NCI-H345 treated with DMSO at 0.1 percent for 48 hours (cell line): ENCODE measurements around the gene GNAS-AS1.

Experiments
- DNase-seq: peaks from one replicate; lab custom pipeline; 2025; ENCODE audit not compliant: unreplicated experiment; lab: John Stamatoyannopoulos, UW

GNAS-AS1 gene

DNA sequence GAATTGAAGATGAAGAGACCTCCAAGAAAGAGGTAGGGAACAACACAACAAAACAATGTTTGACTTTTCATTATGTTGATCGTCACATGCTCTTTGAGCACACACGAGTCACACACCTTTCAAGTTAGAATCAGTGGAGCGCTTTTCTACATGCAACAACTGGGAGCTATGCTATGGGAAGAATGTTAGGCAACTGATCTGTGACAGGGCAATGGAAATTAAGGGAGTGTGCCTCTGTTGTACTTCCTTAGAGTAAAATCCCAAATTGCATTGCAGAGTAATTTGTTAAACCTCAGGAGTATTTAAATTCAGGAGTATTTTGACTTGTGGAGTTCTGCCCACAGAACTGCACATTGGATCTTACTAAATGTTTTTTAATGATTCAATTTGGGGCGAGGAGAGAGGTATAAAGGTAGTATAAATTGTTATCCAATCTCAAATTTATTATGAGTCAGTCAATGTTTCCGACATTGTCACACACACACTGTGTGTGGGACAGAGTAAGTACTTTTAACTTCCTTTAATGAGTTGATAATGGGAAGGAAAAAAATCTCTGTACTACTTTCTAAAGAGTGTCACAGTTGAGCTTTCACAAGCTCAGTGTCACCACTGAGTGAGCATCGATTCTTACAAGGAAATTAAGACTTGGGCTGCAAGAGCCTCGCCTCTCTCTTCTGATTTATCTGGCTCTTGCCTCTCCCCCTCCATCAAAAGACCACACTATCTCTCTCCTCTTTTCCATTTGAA is 12.5 kb upstream of the GNAS-AS1 start:
- no peak for DNase-seq

DNA sequence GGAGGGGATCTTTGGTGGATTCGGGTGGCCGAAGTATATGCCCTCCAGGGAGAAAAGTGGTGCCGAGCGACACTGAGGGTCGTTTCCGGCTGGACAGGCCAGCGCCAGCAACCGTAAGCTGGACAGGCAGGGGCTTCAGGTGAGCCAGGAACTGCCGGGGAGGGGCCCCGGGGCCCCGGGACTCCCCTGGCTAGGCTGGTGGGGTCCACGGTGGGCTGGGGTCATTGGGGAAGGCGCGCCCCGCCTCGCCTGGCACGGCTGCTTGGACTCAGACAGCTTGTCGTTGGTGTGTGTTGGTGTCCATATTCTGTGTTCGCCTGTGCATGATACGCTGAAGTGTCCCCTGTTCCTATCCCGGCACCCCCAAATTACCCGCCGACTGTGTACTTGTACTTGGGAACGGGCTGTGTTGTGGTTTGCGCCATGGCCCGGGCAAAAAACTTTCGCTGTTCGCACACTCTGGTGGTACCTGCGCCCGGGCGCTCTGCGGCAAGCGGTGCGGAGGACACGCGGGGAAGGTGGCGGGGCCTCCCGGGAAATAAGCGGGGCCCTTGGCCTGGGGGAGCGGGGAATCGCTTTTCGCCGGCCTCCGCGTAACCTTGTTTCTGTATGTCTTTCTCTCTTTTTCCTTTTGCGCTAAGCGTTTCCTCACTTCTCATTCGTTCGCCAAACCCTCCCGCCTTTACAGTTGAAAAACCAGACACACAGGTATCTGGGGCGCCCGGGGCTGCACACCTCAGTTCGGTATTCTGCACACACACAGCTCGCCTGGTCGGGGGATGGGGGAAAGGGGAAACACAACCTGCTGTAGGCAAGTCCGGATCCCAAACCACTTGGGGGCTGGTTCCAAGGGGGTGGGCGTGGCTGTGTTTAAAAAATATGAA is 5.0 kb upstream of the GNAS-AS1 start:
- no peak for DNase-seq

DNA sequence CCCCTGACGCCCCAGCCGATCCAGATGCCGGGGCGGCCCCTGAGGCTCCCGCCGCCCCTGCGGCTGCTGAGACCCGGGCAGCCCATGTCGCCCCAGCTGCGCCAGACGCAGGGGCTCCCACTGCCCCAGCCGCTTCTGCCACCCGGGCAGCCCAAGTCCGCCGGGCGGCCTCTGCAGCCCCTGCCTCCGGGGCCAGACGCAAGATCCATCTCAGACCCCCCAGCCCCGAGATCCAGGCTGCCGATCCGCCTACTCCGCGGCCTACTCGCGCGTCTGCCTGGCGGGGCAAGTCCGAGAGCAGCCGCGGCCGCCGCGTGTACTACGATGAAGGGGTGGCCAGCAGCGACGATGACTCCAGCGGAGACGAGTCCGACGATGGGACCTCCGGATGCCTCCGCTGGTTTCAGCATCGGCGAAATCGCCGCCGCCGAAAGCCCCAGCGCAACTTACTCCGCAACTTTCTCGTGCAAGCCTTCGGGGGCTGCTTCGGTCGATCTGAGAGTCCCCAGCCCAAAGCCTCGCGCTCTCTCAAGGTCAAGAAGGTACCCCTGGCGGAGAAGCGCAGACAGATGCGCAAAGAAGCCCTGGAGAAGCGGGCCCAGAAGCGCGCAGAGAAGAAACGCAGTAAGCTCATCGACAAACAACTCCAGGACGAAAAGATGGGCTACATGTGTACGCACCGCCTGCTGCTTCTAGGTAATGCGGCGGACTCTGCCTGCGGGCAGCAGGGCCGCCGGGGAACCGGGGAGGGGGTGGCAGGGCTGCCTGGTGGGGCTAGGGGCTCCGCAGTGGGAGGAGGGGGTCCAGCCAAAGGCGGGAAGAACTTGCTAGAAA is 4.2 kb upstream of the GNAS-AS1 start:
- no peak for DNase-seq

DNA sequence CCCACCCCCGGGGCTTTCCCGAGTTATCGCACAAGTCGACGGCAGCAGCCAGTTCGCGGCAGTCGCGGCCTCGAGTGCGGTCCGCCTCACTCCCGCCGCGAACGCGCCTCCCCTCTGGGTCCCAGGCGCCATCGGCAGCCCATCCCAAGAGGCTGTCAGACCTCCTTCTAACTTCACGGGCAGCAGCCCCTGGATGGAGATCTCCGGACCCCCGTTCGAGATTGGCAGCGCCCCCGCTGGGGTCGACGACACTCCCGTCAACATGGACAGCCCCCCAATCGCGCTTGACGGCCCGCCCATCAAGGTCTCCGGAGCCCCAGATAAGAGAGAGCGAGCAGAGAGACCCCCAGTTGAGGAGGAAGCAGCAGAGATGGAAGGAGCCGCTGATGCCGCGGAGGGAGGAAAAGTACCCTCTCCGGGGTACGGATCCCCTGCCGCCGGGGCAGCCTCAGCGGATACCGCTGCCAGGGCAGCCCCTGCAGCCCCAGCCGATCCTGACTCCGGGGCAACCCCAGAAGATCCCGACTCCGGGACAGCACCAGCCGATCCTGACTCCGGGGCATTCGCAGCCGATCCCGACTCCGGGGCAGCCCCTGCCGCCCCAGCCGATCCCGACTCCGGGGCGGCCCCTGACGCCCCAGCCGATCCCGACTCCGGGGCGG is 3.4 kb upstream of the GNAS-AS1 start:
- DNase-seq: no peak

DNA sequence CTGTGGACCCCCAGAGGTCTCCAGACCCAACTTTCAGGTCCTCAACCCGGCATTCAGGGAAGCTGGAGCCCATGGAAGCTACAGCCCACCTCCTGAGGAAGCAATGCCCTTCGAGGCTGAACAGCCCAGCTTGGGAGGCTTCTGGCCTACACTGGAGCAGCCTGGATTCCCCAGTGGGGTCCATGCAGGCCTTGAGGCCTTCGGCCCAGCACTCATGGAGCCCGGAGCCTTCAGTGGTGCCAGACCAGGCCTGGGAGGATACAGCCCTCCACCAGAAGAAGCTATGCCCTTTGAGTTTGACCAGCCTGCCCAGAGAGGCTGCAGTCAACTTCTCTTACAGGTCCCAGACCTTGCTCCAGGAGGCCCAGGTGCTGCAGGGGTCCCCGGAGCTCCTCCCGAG is 2.8 kb upstream of the GNAS-AS1 start:
- DNase-seq: no peak

DNA sequence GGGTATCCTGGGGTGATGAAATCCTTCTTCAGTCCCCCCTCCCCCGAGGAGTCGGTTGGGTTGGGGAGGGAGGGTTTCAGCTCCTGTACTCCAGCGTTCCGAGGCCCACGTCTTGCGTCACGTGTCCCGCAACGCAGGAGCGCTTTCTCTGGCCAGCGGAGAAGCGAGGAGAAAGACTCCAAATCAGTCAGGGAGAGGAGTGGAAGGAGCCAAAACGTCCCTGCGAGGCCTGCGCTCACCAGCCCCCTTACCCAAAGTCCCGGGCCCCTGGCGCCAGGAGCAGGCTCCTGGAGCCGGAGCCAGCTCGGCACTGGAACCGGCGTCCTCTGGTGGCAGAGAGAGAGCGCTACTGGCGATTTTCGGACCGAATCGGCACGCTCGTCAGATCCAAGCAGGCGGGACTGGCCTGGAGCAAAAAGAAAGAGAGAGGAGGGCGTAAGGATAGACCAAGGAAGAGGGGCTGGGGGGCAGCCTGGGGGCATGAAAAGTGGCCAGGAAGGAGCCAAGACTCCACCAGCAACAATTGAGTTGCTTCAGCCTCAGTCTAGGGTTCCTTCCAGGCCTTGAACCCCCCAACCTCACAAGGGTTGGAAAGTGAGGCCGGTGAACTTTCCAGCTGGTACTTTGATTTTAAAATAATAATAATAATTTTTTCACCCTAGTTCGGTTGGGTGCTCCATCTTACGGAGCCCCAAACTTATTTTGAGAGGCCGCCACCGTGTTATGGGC is 2.0 kb upstream of the GNAS-AS1 start, which contains the start of gene GNAS:
Gene GNAS (plus strand): TSS at position 174 of the 729 bp plus-strand sequence.
- DNase-seq: no peak

DNA sequence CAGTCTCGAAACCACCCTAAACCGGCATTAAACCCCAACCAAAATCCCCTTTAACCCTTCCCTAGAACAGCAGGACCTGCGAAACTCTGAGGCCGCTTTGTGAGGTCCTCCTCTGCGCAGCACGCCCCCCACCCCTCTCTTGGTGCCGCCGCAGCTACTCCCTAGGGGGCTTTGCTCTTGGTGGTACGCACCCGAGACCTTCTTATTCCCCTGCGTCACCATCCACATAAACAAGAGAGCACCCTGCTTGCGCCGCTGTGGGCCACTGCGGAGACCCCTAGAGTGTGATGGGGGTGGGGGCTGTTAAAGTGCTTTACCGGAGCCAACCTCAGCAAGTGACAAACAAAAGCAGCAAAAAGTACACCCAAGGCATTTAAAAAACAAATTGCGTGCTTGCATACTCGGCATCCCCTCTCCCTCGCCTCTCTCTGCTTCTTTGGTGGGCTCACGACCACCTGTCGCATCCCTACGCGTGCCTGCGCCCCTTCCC is 1.3 kb upstream of the GNAS-AS1 start:
- DNase-seq: no peak

DNA sequence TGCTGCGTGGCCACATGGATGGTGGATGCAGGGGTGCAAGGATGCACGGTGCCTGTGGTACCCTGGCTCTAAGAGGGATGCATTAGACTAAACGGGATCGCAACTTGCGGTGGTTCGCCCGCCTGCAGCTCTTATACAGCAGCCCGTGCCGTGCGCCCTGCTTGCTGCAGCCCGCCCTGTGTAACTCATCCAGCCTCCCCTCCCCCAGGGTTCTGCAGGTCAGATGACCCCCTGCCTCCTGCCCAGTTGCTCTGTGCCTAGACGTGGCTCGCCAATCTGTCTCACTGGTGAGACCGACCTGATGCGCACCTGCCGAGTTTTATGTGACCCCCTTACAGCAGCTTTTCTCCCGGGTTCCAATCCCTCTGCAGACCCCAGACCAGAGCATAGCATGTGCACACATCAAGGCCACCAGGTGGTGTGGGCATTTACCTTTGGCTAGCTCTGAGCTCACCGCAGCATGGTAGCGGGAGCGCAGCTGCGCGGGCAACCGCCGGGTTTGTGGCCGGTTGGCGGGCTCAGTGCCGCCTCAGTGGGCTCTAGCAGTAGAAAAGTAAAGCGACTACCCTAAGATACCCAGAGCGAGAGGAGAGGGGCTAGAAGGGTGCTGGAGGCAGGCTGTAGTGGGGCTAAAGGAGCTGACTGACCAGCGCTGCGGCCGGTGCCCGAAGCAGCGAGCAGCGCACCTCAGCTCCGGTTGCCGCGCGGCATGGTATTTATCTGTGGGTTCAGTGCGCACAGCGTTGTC is 693 bp upstream of the GNAS-AS1 start:
- no peak for DNase-seq

DNA sequence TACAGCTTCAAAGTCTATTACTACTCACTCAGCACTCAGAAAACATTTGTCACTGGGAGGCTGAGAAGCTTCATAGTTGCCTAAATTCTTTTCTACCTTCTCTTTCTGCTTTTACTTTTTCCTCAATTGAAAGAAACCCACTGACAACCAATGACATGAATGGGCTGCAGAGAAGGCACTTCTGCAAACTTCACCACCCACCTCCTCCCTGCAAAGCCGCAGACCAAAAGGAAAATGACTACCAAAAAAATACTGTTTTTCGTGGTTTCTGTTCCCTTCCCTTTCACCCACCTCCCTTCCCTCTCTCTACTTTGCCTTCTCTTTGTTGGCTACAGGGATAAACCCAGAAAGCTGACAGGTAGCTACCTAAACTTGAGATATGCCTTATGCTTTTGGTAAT is 3.2 kb downstream of the GNAS-AS1 start:
- no peak for DNase-seq

DNA sequence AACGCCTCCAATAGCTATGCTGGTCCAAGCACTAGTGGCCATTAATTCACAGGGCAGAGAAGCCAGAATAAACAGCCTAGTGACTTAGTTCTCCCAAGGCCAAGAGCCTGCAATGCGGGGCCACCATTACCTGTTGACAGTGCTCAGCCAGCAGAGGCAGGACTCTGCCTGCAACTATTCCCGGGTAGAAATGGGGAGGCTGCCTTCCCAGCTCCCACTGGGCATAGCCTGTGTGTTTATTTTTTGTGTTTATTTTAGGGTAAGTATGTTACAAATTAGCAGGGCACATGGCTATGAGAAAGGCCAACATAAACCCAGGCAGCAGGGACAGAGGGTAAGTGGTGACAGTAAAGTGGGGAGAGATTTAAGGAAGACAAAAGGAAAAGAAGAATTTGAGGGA is 5.0 kb downstream of the GNAS-AS1 start:
- DNase-seq: no peak

DNA sequence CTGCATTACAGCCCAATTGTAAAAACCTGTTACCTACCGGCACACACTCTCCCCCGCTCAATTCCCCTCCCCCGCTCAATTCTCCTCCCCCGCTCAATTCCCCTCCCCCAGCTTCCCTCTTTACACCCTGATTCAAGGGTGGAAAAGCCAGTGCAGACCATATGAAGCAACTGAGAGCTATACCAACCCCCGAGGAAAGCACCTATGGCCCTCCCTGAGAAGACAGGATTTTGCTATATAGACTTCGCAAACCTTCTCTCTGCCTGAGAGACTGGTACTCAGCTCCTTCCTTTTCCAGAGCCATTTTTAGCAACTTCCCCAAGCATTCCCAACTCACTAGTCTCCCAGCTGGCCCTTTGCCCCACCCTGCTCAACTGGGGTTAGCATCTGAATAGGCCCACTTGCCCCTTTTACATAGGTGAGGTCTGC is 7.6 kb downstream of the GNAS-AS1 start:
- no peak for DNase-seq

DNA sequence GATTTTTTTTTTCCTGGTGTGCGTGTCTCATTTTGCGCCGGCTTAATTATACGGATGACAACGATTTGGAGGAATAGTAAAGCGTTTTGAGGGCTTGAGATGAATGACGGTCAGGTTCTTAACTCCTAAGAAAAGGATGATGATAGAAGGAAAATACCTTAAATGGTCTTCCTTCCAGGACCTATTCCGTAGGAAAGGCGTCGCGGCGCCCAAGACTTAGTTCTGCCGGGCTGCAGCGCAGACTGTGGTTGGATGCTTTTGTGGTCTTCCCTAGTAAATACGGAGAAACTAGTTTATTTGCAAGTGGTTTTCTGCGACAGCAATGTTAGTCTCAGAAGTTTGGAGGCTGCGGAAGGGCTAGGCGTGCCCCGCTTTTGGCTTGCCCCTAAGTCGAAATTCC is 8.4 kb downstream of the GNAS-AS1 start:
- DNase-seq: no peak

DNA sequence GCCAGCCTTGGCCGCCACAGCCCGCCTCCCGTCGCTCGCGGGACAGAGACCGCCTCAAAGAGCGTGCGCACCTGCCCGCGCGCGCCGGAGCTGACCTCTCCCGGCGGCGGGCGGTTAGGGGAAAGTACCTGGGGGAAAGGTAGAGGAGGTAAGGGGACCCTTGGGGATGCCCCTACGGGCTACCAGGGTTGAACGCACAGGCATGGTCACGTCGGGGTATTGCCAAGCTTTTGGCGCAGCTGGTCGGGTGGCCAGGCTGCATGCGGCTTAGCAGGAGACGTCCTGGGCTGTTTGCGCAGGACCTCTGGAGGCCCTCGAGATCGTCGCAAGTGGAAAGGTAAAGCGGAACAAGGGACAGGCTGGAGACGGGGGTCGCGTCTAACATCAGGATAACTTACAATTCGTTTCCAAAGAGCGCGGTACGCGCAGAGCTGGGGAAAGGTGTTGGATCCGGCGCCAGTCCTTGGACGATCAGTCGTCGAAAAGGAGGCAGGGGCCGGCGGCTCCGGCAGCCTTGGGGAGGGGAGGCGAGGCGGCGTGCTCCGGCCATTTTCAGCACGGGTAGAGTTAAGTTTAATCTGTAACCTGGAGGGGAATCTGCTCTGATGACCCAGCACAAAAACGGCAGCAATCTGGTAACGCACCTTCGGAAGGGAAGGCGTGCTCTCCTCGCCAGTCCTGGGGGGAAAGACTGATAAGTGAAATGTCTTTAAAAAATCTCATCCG is 9.0 kb downstream of the GNAS-AS1 start:
- no peak for DNase-seq

DNA sequence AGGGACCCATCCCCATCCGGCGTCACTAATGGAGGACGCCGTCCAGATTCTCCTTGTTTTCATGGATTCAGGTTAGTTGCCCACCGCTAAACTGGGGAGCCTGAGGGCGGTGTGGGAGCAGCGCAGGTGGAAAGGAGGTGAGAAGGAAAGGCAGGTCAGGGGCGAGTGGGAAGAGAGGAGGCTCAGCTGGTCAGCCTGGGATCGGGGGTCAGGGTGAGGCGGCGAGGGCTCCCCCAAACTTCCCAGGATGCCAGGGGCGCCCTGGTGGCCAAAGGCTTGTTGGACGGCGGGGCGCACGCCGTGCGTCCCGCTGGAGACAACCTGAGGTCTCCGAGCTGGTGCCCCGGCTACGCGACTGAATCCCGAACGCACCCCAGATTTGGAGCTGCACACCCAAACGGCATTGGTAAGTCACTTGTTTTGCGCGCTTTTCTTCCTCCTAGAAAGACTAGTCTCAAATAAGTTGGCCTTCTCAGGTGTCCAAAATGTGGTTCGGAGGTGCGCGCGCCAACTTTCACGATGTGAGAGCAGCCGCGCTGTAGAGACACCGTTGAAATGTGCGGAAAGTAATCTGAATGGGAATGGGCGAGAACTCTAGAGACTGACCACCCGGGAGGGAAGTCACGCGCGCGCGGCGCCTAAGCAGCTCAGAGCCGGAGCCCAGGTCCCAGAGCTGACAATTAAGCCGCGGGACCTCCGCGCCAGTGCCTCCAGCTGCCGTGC is 9.7 kb downstream of the GNAS-AS1 start:
- DNase-seq: no peak

DNA sequence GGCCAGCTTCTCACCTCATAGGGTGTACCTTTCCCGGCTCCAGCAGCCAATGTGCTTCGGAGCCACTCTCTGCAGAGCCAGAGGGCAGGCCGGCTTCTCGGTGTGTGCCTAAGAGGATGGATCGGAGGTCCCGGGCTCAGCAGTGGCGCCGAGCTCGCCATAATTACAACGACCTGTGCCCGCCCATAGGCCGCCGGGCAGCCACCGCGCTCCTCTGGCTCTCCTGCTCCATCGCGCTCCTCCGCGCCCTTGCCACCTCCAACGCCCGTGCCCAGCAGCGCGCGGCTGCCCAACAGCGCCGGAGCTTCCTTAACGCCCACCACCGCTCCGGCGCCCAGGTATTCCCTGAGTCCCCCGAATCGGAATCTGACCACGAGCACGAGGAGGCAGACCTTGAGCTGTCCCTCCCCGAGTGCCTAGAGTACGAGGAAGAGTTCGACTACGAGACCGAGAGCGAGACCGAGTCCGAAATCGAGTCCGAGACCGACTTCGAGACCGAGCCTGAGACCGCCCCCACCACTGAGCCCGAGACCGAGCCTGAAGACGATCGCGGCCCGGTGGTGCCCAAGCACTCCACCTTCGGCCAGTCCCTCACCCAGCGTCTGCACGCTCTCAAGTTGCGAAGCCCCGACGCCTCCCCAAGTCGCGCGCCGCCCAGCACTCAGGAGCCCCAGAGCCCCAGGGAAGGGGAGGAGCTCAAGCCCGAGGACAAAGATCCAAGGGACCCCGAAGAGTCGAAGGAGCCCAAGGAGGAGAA is 10.5 kb downstream of the GNAS-AS1 start:
- no peak for DNase-seq

DNA sequence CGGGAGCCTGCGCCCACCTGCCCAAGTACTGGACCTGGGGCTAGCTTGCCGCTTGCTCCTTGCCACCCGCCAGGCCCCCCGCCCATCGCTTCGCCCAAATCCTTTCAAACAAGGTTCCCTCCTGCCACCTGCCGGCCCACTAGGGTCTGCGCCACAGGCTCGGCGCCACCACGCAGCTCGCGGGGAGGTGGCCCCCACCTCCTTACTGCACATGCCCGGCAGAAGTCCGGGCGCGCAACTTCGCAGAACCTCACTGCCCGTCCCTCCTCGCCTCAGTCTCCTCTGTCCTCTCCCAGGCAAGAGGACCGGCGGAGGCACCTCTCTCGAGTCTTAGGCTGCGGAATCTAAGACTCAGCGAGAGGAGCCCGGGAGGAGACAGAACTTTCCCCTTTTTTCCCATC is 11.2 kb downstream of the GNAS-AS1 start:
- no peak for DNase-seq

DNA sequence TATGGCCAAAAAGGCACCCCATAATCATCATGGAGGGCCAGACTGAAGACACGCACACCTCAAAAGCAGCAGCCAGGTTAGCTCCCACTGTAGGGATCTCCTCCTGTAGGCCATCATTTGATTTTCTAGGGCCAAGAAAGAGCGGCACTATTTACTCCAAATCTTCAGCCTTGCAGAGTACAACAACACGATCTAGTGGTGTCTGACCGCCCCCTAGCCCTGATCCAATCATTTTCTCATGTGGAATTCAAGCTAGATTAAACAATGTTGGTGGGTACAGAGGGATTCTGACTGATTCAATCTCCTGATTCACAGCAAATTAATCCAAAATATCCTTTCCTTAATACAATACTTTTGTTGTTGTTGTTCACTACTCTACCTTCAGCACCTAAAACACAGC is 12.5 kb downstream of the GNAS-AS1 start:
- no peak for DNase-seq
